Progenitor cell of endocrine pancreas (in vitro differentiated cells): ENCODE data around the gene AQP1. TPM values are rescaled to one million over a fixed set of nuclear protein-coding genes. Genes with fewer than 3 reads are reported as not detected.

Experiments
- DNase-seq: peaks from one replicate; pipeline ENCODE4 v3.0.0; 2021; ENCODE audit warnings: low spot score; ENCODE audit not compliant: unreplicated experiment
- H3K27ac Mint-ChIP-seq: 2 replicates; pipeline ENCODE4 v1.8.0; 2021; ENCODE audit warnings: mild to moderate bottlenecking, moderate library complexity, mixed read lengths
- H3K27me3 Mint-ChIP-seq: 2 replicates; pipeline ENCODE4 v1.8.0; 2021; ENCODE audit warnings: mixed read lengths
- H3K36me3 Mint-ChIP-seq: 2 replicates; pipeline ENCODE4 v1.8.0; 2022; ENCODE audit warnings: mixed read lengths; ENCODE audit not compliant: insufficient read depth
- H3K4me1 Mint-ChIP-seq: 2 replicates; pipeline ENCODE4 v1.8.0; 2021; ENCODE audit warnings: low read depth, mixed read lengths
- H3K4me3 Mint-ChIP-seq: 2 replicates; pipeline ENCODE4 v1.8.0; 2021; ENCODE audit warnings: low read depth, mild to moderate bottlenecking, moderate library complexity, mixed read lengths
- H3K9me3 Mint-ChIP-seq: 2 replicates; pipeline ENCODE4 v1.8.0; 2021; ENCODE audit warnings: low read depth, mixed read lengths
- CTCF ChIP-seq: fragments of 200-600 bp; sonication (generic); IDR thresholded peaks from one replicate; pipeline ENCODE4 v1.5.0; 2021; ENCODE audit warnings: antibody characterized with exemption, mild to moderate bottlenecking; ENCODE audit not compliant: unreplicated experiment
- total RNA-seq: library from RNA; stranded (reverse); gene quantifications from 2 replicates; pipeline ENCODE4 v1.2.1, GENCODE V29; 2021

The AQP1 gene
- total RNA-seq, 1 donor from 2014 or later, result 1.3 TPM

- TF ChIP-seq CTCF, result no peak
- no peak overlapping the region for H3K4me3 Mint-ChIP-seq
- peaks cover 15% of the 10 kb centered on the region for H3K27me3 Mint-ChIP-seq
- H3K27ac Mint-ChIP-seq, result no peak overlapping the region
- no peaks in the 10 kb centered on the region for H3K36me3 Mint-ChIP-seq
- H3K9me3 Mint-ChIP-seq, result no peaks in the 10 kb centered on the region
- peaks cover 16% of the 10 kb centered on the region for H3K4me1 Mint-ChIP-seq
- no peak for DNase-seq
Observed at GRCh38 chr7:30912986-30913811, 1.5 kb downstream of the AQP1 start.

GRCh38 chr7:30913821-30914515 is 2.3 kb downstream of the AQP1 start:
- DNase-seq, result no peak
- Mint-ChIP-seq H3K27me3 (peaks cover 15% of the 10 kb centered on the region), H3K36me3 (no peaks in the 10 kb centered on the region), H3K27ac (no peak overlapping the region), H3K4me1 (peaks cover 16% of the 10 kb centered on the region), H3K9me3 (no peaks in the 10 kb centered on the region), H3K4me3 (no peak overlapping the region)
- no peak for TF ChIP-seq CTCF

- Mint-ChIP-seq H3K36me3 (no peaks in the 10 kb centered on the region), H3K4me1 (peaks cover 16% of the 10 kb centered on the region), H3K27me3 (peaks cover 15% of the 10 kb centered on the region), H3K9me3 (no peaks in the 10 kb centered on the region), H3K27ac (no peak overlapping the region), H3K4me3 (no peak overlapping the region)
- DNase-seq, result no peak
- no peak for TF ChIP-seq CTCF
Observed at GRCh38 chr7:30914596-30914995, 2.9 kb downstream of the AQP1 start.

GRCh38 chr7:30915005-30915601 is 3.5 kb downstream of the AQP1 start:
- H3K4me1 Mint-ChIP-seq, result peaks cover 16% of the 10 kb centered on the region
- peaks cover 15% of the 10 kb centered on the region for H3K27me3 Mint-ChIP-seq
- no peak for DNase-seq
- TF ChIP-seq CTCF, result no peak
- H3K4me3 Mint-ChIP-seq, result no peak overlapping the region
- H3K27ac Mint-ChIP-seq, result no peak overlapping the region
- no peaks in the 10 kb centered on the region for H3K9me3 Mint-ChIP-seq
- no peaks in the 10 kb centered on the region for H3K36me3 Mint-ChIP-seq

GRCh38 chr7:30915751-30916150 is 4.1 kb downstream of the AQP1 start:
- no peaks in the 10 kb centered on the region for H3K36me3 Mint-ChIP-seq
- peaks cover 16% of the 10 kb centered on the region for H3K4me1 Mint-ChIP-seq
- no peak for DNase-seq
- peaks cover 12% of the 10 kb centered on the region for H3K27me3 Mint-ChIP-seq
- no peak overlapping the region for H3K4me3 Mint-ChIP-seq
- H3K27ac Mint-ChIP-seq, result no peak overlapping the region
- no peaks in the 10 kb centered on the region for H3K9me3 Mint-ChIP-seq
- no peak for TF ChIP-seq CTCF
